Skin epidermis (tissue), 12 donors: Measurements from ENCODE around the gene ALX1.

ENCODE experiments used
- H3K27ac ChIP-seq, 21 experiments: fragments of 200-600 bp; sonication (generic) in 11 of 21; one replicate each; pipeline ENCODE4 v1.5.0; 2020; ENCODE audit warnings: mild to moderate bottlenecking in 3 of 21, inconsistent platforms in 2 of 21, moderate library complexity in 2 of 21
- H3K4me3 ChIP-seq, 7 experiments: fragments of 200-600 bp; sonication (generic) in 2 of 7; one replicate each; pipeline ENCODE4 v1.5.0; 2020; ENCODE audit warnings: inconsistent platforms in 2 of 7, mild to moderate bottlenecking in 2 of 7, moderate library complexity in 1 of 7

Gene ALX1

GRCh38 chr12:85280165-85280983 is at the start of gene ALX1:
ALX1 (plus strand) TSS chr12:85280220; CDS start chr12:85280262, 42 bp downstream.
- peak within 1 kb of the TSS in 2 of 21 experiments; percentile 46 to 49 for H3K27ac ChIP-seq

GRCh38 chr12:85237327-85237726 is 42.7 kb upstream of the ALX1 start:
- H3K27ac ChIP-seq = no peak overlapping the region
- no peak overlapping the region for H3K4me3 ChIP-seq

More at GRCh38 chr12:85280165-85280983, at the start of gene ALX1:
- H3K4me3 ChIP-seq = peak within 1 kb of the TSS; percentile 4 to 35 (median 18)

GRCh38 chr12:85244561-85244960 is 35.5 kb upstream of the ALX1 start:
- Histone ChIP-seq H3K27ac (no peak overlapping the region), H3K4me3 (no peak overlapping the region)

- Histone ChIP-seq H3K27ac (no peak overlapping the region), H3K4me3 (no peak overlapping the region)
Measured at GRCh38 chr12:85253853-85254252, 26.2 kb upstream of the ALX1 start.

GRCh38 chr12:85257671-85258070 is 22.3 kb upstream of the ALX1 start:
- Histone ChIP-seq H3K27ac (no peak overlapping the region), H3K4me3 (no peak overlapping the region)

- Histone ChIP-seq H3K4me3 (no peak overlapping the region), H3K27ac (no peak overlapping the region)
Measured at GRCh38 chr12:85260447-85260846, 19.6 kb upstream of the ALX1 start.

GRCh38 chr12:85260896-85261295 is 19.1 kb upstream of the ALX1 start:
- H3K4me3 ChIP-seq = no peak overlapping the region

GRCh38 chr12:85266356-85266755 is 13.7 kb upstream of the ALX1 start:
- Histone ChIP-seq H3K4me3 (no peak overlapping the region), H3K27ac (no peak overlapping the region)

More at GRCh38 chr12:85260896-85261295, 19.1 kb upstream of the ALX1 start:
- H3K27ac ChIP-seq = no peak overlapping the region

GRCh38 chr12:85273381-85274314 is 6.4 kb upstream of the ALX1 start:
- H3K27ac ChIP-seq = no peak overlapping the region
- no peak overlapping the region for H3K4me3 ChIP-seq

- Histone ChIP-seq H3K27ac (no peak overlapping the region), H3K4me3 (no peak overlapping the region)
Measured at GRCh38 chr12:85274315-85274651, 5.7 kb upstream of the ALX1 start.

GRCh38 chr12:85275374-85275773 is 4.6 kb upstream of the ALX1 start:
- Histone ChIP-seq H3K4me3 (no peak overlapping the region), H3K27ac (no peak overlapping the region)

- Histone ChIP-seq H3K27ac (no peak overlapping the region), H3K4me3 (no peak overlapping the region)
Measured at GRCh38 chr12:85277191-85277590, 2.8 kb upstream of the ALX1 start.

GRCh38 chr12:85277900-85278597 is 2.0 kb upstream of the ALX1 start:
- H3K4me3 ChIP-seq = no peak overlapping the region
- H3K27ac ChIP-seq = peak overlapping the region in 1 of 21 experiments; percentile 49

- Histone ChIP-seq H3K27ac (peak overlapping the region in 1 of 21 experiments; percentile 49), H3K4me3 (no peak overlapping the region)
Measured at GRCh38 chr12:85278598-85279448, 1.2 kb upstream of the ALX1 start.

GRCh38 chr12:85279449-85280164 is 413 bp upstream of the ALX1 start:
- peak overlapping the region in 1 of 21 experiments; percentile 49 for H3K27ac ChIP-seq
- peak overlapping the region in 4 of 7 experiments; percentile 6 to 35 (median 24) for H3K4me3 ChIP-seq

- peak overlapping the region; percentile 4 to 35 (median 18) for H3K4me3 ChIP-seq
- peak overlapping the region in 1 of 21 experiments; percentile 49 for H3K27ac ChIP-seq
Measured at GRCh38 chr12:85280984-85281630, 1.1 kb downstream of the ALX1 start.

GRCh38 chr12:85281636-85282312 is 1.8 kb downstream of the ALX1 start:
- no peak overlapping the region for H3K4me3 ChIP-seq
- H3K27ac ChIP-seq = no peak overlapping the region
